H1 (cell line): ENCODE data around the gene UCKL1. TPM values are rescaled to one million over a fixed set of nuclear protein-coding genes. Genes with fewer than 3 reads are reported as not detected.
A peak's percentile ranks its signal among the peaks of the same experiment; 100 is the strongest.

Experiments used
- CTCF ChIA-PET: fragments of 300-600 bp; sonication (Branson Sonifier 250); formaldehyde crosslinking; loops from one replicate; lab custom pipeline; 2021; ENCODE audit not compliant: partially characterized antibody; lab: Charles Lee
- POLR2A ChIA-PET: fragments of 300-600 bp; sonication (Branson Sonifier 250); formaldehyde crosslinking; loops from one replicate; lab custom pipeline; 2021; ENCODE audit warnings: inconsistent platforms; ENCODE audit not compliant: partially characterized antibody; lab: Charles Lee
- DNase-seq, 2 experiments: peaks; one replicate each; pipeline versions ENCODE4 v3.0.0 to v3.0.0-alpha.2; 2010 to 2022; ENCODE audit warnings: low spot score in 2 of 2, low read depth in 1 of 2, mixed read lengths in 1 of 2
- FAIRE-seq: peaks from 2 replicates; lab custom pipeline; 2011; peaks lifted over from hg19 to GRCh38; lab: Jason Lieb, UNC
- H2AFZ ChIP-seq: 2 replicates; pipeline ENCODE4 v1.8.1; 2012; ENCODE audit warnings: low read length, inconsistent platforms
- H2AK5ac ChIP-seq: 2 replicates; pipeline ENCODE4 v1.6.1; 2013; ENCODE audit warnings: low read depth, low read length
- H2BK120ac ChIP-seq: replicated peaks from 2 replicates; pipeline ENCODE3; 2013; ENCODE audit warnings: low read depth, low read length, inconsistent platforms
- H2BK12ac ChIP-seq: 2 replicates; pipeline ENCODE4 v1.6.1; 2013; ENCODE audit warnings: low read depth, low read length
- H2BK15ac ChIP-seq: 2 replicates; pipeline ENCODE4 v1.6.1; 2013; ENCODE audit warnings: low read length
- H2BK20ac ChIP-seq: 2 replicates; pipeline ENCODE4 v1.6.1; 2013; ENCODE audit warnings: low read length
- H2BK5ac ChIP-seq: 2 replicates; pipeline ENCODE4 v1.6.1; 2013; ENCODE audit warnings: low read depth, low read length
- H3K14ac ChIP-seq: 2 replicates; pipeline ENCODE4 v1.6.1; 2013; ENCODE audit warnings: inconsistent platforms; ENCODE audit not compliant: insufficient read length
- H3K18ac ChIP-seq: 2 replicates; pipeline ENCODE4 v1.6.1; 2013; ENCODE audit warnings: low read length; ENCODE audit errors: extremely low read depth
- H3K23ac ChIP-seq: 2 replicates; pipeline ENCODE4 v1.6.1; 2013; ENCODE audit warnings: inconsistent platforms; ENCODE audit not compliant: insufficient read length
- H3K23me2 ChIP-seq: 2 replicates; pipeline ENCODE4 v1.6.1; 2013; ENCODE audit warnings: low read depth, low read length
- H3K27ac ChIP-seq: 2 replicates; pipeline ENCODE4 v1.6.1; 2011; ENCODE audit warnings: low read depth, low read length, inconsistent platforms
- H3K27me3 ChIP-seq, 4 experiments: replicated peaks in 1 of 4; 1 replicate in 1 of 4; 2 replicates in 3 of 4; pipeline versions ENCODE4 v1.6.1 to v1.8.1; 2011 to 2013; ENCODE audit warnings: low read length in 3 of 4, mild to moderate bottlenecking in 3 of 4, inconsistent platforms in 2 of 4, mixed read lengths in 2 of 4, moderate library complexity in 1 of 4; ENCODE audit not compliant: control insufficient read depth in 3 of 4, insufficient read depth in 3 of 4; ENCODE audit errors: extremely low read depth in 1 of 4
- H3K36me3 ChIP-seq, 4 experiments: 2 replicates each; pipeline versions ENCODE4 v1.6.1 to v1.8.1; 2011 to 2013; ENCODE audit warnings: mild to moderate bottlenecking in 4 of 4, low read length in 3 of 4, moderate library complexity in 2 of 4, control low read depth in 1 of 4, inconsistent platforms in 1 of 4; ENCODE audit not compliant: insufficient read depth in 4 of 4, control insufficient read depth in 2 of 4
- H3K4ac ChIP-seq: replicated peaks from 2 replicates; pipeline ENCODE3; 2013; ENCODE audit warnings: low read length, low read depth, mixed read lengths, inconsistent platforms; ENCODE audit not compliant: insufficient read length
- H3K4me1 ChIP-seq, 4 experiments: replicated peaks in 1 of 4; 1 replicate in 1 of 4; 2 replicates in 3 of 4; pipeline versions ENCODE4 v1.6.1 to v1.8.1; 2011 to 2013; ENCODE audit warnings: low read length in 3 of 4, inconsistent platforms in 2 of 4, mixed read lengths in 1 of 4; ENCODE audit not compliant: insufficient read depth in 4 of 4, control insufficient read depth in 3 of 4
- H3K4me2 ChIP-seq, 2 experiments: 2 replicates each; pipeline versions ENCODE4 v1.6.1 to v1.8.1; 2011 to 2013; ENCODE audit warnings: low read depth in 2 of 2, low read length in 2 of 2, control low read depth in 1 of 2, inconsistent platforms in 1 of 2, mild to moderate bottlenecking in 1 of 2; ENCODE audit not compliant: insufficient read depth in 1 of 2
- H3K4me3 ChIP-seq, 4 experiments: fragments of 200-600, 300-600 bp in 1 of 4; sonication (generic), shearing (Covaris generic), sonication (Bioruptor Twin) in 1 of 4; 2 replicates each; pipeline versions ENCODE4 v1.5.1 to v1.8.1; 2011 to 2016; ENCODE audit warnings: low read length in 4 of 4, low read depth in 3 of 4, control low read depth in 2 of 4, inconsistent platforms in 2 of 4, mild to moderate bottlenecking in 2 of 4, mixed read lengths in 1 of 4, moderate library complexity in 1 of 4; ENCODE audit not compliant: insufficient read depth in 2 of 4; ENCODE audit errors: extremely low read depth in 1 of 4
- H3K56ac ChIP-seq: replicated peaks from 2 replicates; pipeline ENCODE3; 2013; ENCODE audit warnings: low read depth, mild to moderate bottlenecking, mixed read lengths, low read length, inconsistent platforms; ENCODE audit not compliant: insufficient read length
- H3K79me1 ChIP-seq: 2 replicates; pipeline ENCODE4 v1.6.1; 2013; ENCODE audit warnings: low read depth, low read length, control low read depth
- H3K79me2 ChIP-seq, 2 experiments: 2 replicates each; pipeline versions ENCODE4 v1.6.1 to v1.8.1; 2012 to 2013; ENCODE audit warnings: low read length in 2 of 2, mild to moderate bottlenecking in 2 of 2, inconsistent platforms in 1 of 2; ENCODE audit not compliant: insufficient read depth in 2 of 2, control insufficient read depth in 1 of 2
- H3K9ac ChIP-seq, 4 experiments: replicated peaks in 1 of 4; 1 replicate in 1 of 4; 2 replicates in 3 of 4; pipeline versions ENCODE4 v1.6.1 to v1.8.1; 2011 to 2013; ENCODE audit warnings: low read depth in 3 of 4, low read length in 3 of 4, control low read depth in 2 of 4, mild to moderate bottlenecking in 2 of 4, moderate library complexity in 2 of 4, inconsistent platforms in 1 of 4; ENCODE audit errors: extremely low read depth in 1 of 4
- H3K9me3 ChIP-seq, 2 experiments: 2 replicates each; pipeline versions ENCODE4 v1.6.1 to v1.8.1; 2012 to 2013; ENCODE audit warnings: mild to moderate bottlenecking in 2 of 2, moderate library complexity in 2 of 2, control low read depth in 1 of 2, inconsistent platforms in 1 of 2, low read depth in 1 of 2, low read length in 1 of 2, mixed read lengths in 1 of 2; ENCODE audit not compliant: insufficient read depth in 2 of 2
- H4K20me1 ChIP-seq, 2 experiments: replicated peaks in 1 of 2; 2 replicates each; pipeline versions ENCODE3 to v1.8.1; 2011 to 2013; ENCODE audit warnings: inconsistent platforms in 2 of 2, low read length in 2 of 2, mild to moderate bottlenecking in 1 of 2; ENCODE audit not compliant: insufficient read depth in 2 of 2, control insufficient read depth in 1 of 2
- H4K5ac ChIP-seq: 2 replicates; pipeline ENCODE4 v1.6.1; 2013; ENCODE audit warnings: low read length, low read depth, mixed read lengths, inconsistent platforms; ENCODE audit not compliant: insufficient read length
- H4K8ac ChIP-seq: 2 replicates; pipeline ENCODE4 v1.8.0; 2013; ENCODE audit warnings: mild to moderate bottlenecking, moderate library complexity, low read length, inconsistent platforms; ENCODE audit not compliant: insufficient read depth; ENCODE audit errors: extremely low read depth
- H4K91ac ChIP-seq: replicated peaks from 2 replicates; pipeline ENCODE3; 2013; ENCODE audit warnings: low read length, mixed read lengths, inconsistent platforms; ENCODE audit not compliant: insufficient read length
- ATF3 ChIP-seq: IDR thresholded peaks from 2 replicates; pipeline ENCODE4 v1.6.1; 2011; ENCODE audit warnings: low read depth, mild to moderate bottlenecking, low read length; ENCODE audit not compliant: insufficient read depth
- FOSL1 ChIP-seq: IDR thresholded peaks from 2 replicates; pipeline ENCODE4 v1.6.1; 2011; ENCODE audit warnings: mild to moderate bottlenecking, low read depth, low read length, moderate library complexity; ENCODE audit not compliant: insufficient read depth
- GTF2F1 ChIP-seq: IDR thresholded peaks from 2 replicates; pipeline ENCODE4 v1.6.1; 2012; ENCODE audit warnings: low read depth, low read length, improper control_type of control experiment, borderline replicate concordance
- JUND ChIP-seq: IDR thresholded peaks from 2 replicates; pipeline ENCODE4 v1.6.1; 2011; ENCODE audit warnings: mild to moderate bottlenecking, improper control_type of control experiment, low read length
- KDM1A ChIP-seq: fragments of 200-600, 300-600 bp; sonication (generic); IDR thresholded peaks from 2 replicates; pipeline ENCODE4 v1.7.1; 2016; ENCODE audit warnings: mild to moderate bottlenecking, low read length, borderline replicate concordance
- NRF1 ChIP-seq: IDR thresholded peaks from 2 replicates; pipeline ENCODE4 v1.6.1; 2011; ENCODE audit warnings: mild to moderate bottlenecking, low read depth, low read length, improper control_type of control experiment
- RBBP5 ChIP-seq: IDR thresholded peaks from 2 replicates; pipeline ENCODE4 v1.7.1; 2012; ENCODE audit warnings: low read depth, mild to moderate bottlenecking, inconsistent platforms, low read length, moderate library complexity, borderline replicate concordance
- SAP30 ChIP-seq: fragments of 300-600 bp; sonication (generic); IDR thresholded peaks from 2 replicates; pipeline ENCODE4 v1.7.1; 2012; ENCODE audit warnings: low read length, moderate library complexity, mild to moderate bottlenecking, inconsistent platforms; ENCODE audit not compliant: insufficient read depth, insufficient replicate concordance
- USF2 ChIP-seq: IDR thresholded peaks from 2 replicates; pipeline ENCODE4 v1.6.1; 2011; ENCODE audit warnings: low read length, improper control_type of control experiment
- WGBS, 2 experiments: shearing (Covaris generic) in 1 of 2; methylation state at CpG; one replicate each; pipeline versions ENCODE4 v1.1.6 to v1.1.7; 2013 to 2015; ENCODE audit warnings: low lambda C conversion rate in 2 of 2, mixed read lengths in 2 of 2, inconsistent platforms in 1 of 2, low coverage in 1 of 2, missing lambda C conversion rate in 1 of 2; ENCODE audit not compliant: insufficient replicate concordance in 2 of 2, insufficient coverage in 1 of 2, insufficient read length in 1 of 2; ENCODE audit errors: extremely low coverage in 1 of 2, missing lambda C conversion rate in 1 of 2; 5-methylcytosine and 5-hydroxymethylcytosine counted together
- polyA plus RNA-seq, 7 experiments: library from polyadenylated mRNA; depleted of rRNA in 3 of 7; stranded (reverse) in 5 of 7; unstranded in 2 of 7; fragments of >200 nt in 5 of 7; fragments of 200-250 nt in 2 of 7; gene quantifications; 1 replicate in 5 of 7; 2 replicates in 1 of 7; 4 replicates in 1 of 7; pipeline versions ENCODE4 v1.2.1 to v1.2.3, GENCODE V29; 2011 to 2013; ENCODE audit warnings: missing spikeins in 2 of 7, mixed read lengths in 2 of 7
- total RNA-seq: library from RNA; stranded (reverse); fragmentation: NEBNext Ultra II Directional; extraction: Animal tissue kit (Norgen Biotek cat#: 25700); gene quantifications from 2 replicates; pipeline ENCODE4 v1.2.1, GENCODE V29; 2021

The UCKL1 gene
- total and polyA plus RNA-seq, 2 of the 8 experiments (the other 6 are each of a cell fraction or from before 2014, with no cell fraction given), result 36.5 to 91.2 TPM

- Histone ChIP-seq H3K4me1 (peaks cover 0 to 37% (median 18%) of the 10 kb centered on the region in 4 experiments; a peak in 5 of 7 replicates), H4K8ac (peak overlapping the region; percentile 38; the same call in 1 of the 2 replicates), H2BK15ac (no peak overlapping the region), H2BK20ac (no peak overlapping the region), H2AK5ac (no peak overlapping the region), H3K79me1 (peaks cover 5% of the 10 kb centered on the region), H3K4me2 (no peak overlapping the region), H2AFZ (no peak overlapping the region), H3K79me2 (peaks cover 0 to 30% of the 10 kb centered on the region in 2 experiments; a peak in 1 of 4 replicates), H2BK120ac (no peak overlapping the region), H4K5ac (no peak overlapping the region), H4K91ac (no peak overlapping the region), H3K23me2 (peaks cover 10% of the 10 kb centered on the region), H2BK5ac (no peak overlapping the region), H3K9me3 (no peaks in the 10 kb centered on the region), H4K20me1 (peaks cover 22 to 43% of the 10 kb centered on the region in 2 experiments), H3K9ac (no peak overlapping the region), H2BK12ac (no peak overlapping the region), H3K36me3 (peaks cover 3 to 21% (median 14%) of the 10 kb centered on the region in 4 experiments; a peak in 5 of 8 replicates), H3K27ac (no peak overlapping the region), H3K27me3 (no peaks in the 10 kb centered on the region), H3K23ac (no peak overlapping the region), H3K56ac (no peak overlapping the region), H3K4ac (no peak overlapping the region), H3K18ac (no peak overlapping the region), H3K4me3 (no peak overlapping the region), H3K14ac (no peak overlapping the region)
- WGBS, 2 experiments, result 95% methylated on average over 26 of the region's 35 CpGs; no CpG with 5 or more reads in 1 of the 2 experiments
- no peak for FAIRE-seq
- POLR2A ChIA-PET, result interaction anchor here (1.8 to 7.8 kb wide), 3 partner anchors 8 to 17 kb away, joined by 5 to 68 read pairs (median 15); partner anchors contain the start of gene UCKL1
- CTCF ChIA-PET, result interaction anchor here (1.7 to 5.4 kb wide), 2 partner anchors 30 to 36 kb away, joined by 3 to 28 read pairs; partner anchors contain the start of gene SAMD10
- DNase-seq, result no peak
- no peak for TF ChIP-seq ATF3
- TF ChIP-seq FOSL1, result no peak
- TF ChIP-seq KDM1A, result no peak
- TF ChIP-seq USF2, result no peak
- no peak for TF ChIP-seq GTF2F1
- TF ChIP-seq RBBP5, result no peak
- TF ChIP-seq SAP30, result no peak
- no peak for TF ChIP-seq JUND
- TF ChIP-seq NRF1, result no peak
These were observed 11.9 kb downstream of the UCKL1 start for GRCh38 chr20:63944078-63944941.
